GM06990 (cell line): ENCODE data around the gene TMEM248.
"Not testable (repeated sequence)": the region's sequence is repeated elsewhere in the genome, so short reads cannot be mapped to it uniquely, and the experiment has no call there.

Experiments used
- DNase-seq: peaks from one replicate; pipeline ENCODE4 v3.0.0-alpha.2; 2011; ENCODE audit not compliant: insufficient read length; ENCODE audit errors: extremely low read depth
- H3K27me3 ChIP-seq: replicated peaks from 2 replicates; pipeline ENCODE4 v1.6.0; 2011; ENCODE audit warnings: low read length; ENCODE audit not compliant: control insufficient read depth, insufficient read depth
- H3K36me3 ChIP-seq: 2 replicates; pipeline ENCODE4 v1.5.1; 2011; ENCODE audit warnings: low read length; ENCODE audit not compliant: control insufficient read depth, insufficient read depth
- H3K4me3 ChIP-seq: replicated peaks from 2 replicates; pipeline ENCODE4 v1.5.1; 2011; ENCODE audit warnings: low read depth, mild to moderate bottlenecking, control low read depth, low read length
- CTCF ChIP-seq: IDR thresholded peaks from 2 replicates; pipeline ENCODE4 v1.5.1; 2011; ENCODE audit warnings: low read length, control low read depth, mild to moderate bottlenecking, inconsistent platforms; ENCODE audit not compliant: insufficient read depth, poor library complexity, severe bottlenecking

Gene TMEM248

GRCh38 chr7:66905278-66905677 is 15.7 kb upstream of the TMEM248 start:
- Histone ChIP-seq H3K36me3 (peaks cover 11% of the 10 kb centered on the region), H3K27me3 (no peaks in the 10 kb centered on the region), H3K4me3 (no peak overlapping the region)
- no peak for DNase-seq
- TF ChIP-seq CTCF = no peak

GRCh38 chr7:66905689-66906088 is 15.3 kb upstream of the TMEM248 start:
- Histone ChIP-seq H3K4me3 (no peak overlapping the region), H3K27me3 (no peaks in the 10 kb centered on the region), H3K36me3 (peaks cover 11% of the 10 kb centered on the region)
- no peak for DNase-seq
- peak; percentile 22 for TF ChIP-seq CTCF

- DNase-seq = no peak
- no peaks in the 10 kb centered on the region for H3K27me3 ChIP-seq
- peaks cover 5% of the 10 kb centered on the region for H3K36me3 ChIP-seq
- TF ChIP-seq CTCF = no peak
- H3K4me3 ChIP-seq = no peak overlapping the region
Observed at GRCh38 chr7:66907731-66908130, 13.3 kb upstream of the TMEM248 start.

- not testable (repeated sequence) for H3K36me3 ChIP-seq, H3K4me3 ChIP-seq, H3K27me3 ChIP-seq, DNase-seq
Observed at GRCh38 chr7:66908598-66908997, 12.4 kb upstream of the TMEM248 start.

GRCh38 chr7:66910789-66911188 is 10.2 kb upstream of the TMEM248 start:
- Histone ChIP-seq H3K27me3 (no peaks in the 10 kb centered on the region), H3K4me3 (no peak overlapping the region), H3K36me3 (peaks cover under 1% of the 10 kb centered on the region)
- TF ChIP-seq CTCF = no peak
- DNase-seq = no peak

- not testable (repeated sequence) for H3K27me3 ChIP-seq, H3K36me3 ChIP-seq, DNase-seq, H3K4me3 ChIP-seq
Observed at GRCh38 chr7:66911191-66911590, 9.8 kb upstream of the TMEM248 start.

- H3K4me3 ChIP-seq = no peak overlapping the region
- DNase-seq = no peak
- no peaks in the 10 kb centered on the region for H3K36me3 ChIP-seq
- no peak for TF ChIP-seq CTCF
- H3K27me3 ChIP-seq = no peaks in the 10 kb centered on the region
Observed at GRCh38 chr7:66912195-66912594, 8.8 kb upstream of the TMEM248 start.
